Bronchial epithelial cell (primary cell): ENCODE data around the gene FBN1. TPM values are rescaled to one million over a fixed set of nuclear protein-coding genes. Genes with fewer than 3 reads are reported as not detected.

ENCODE experiments used
- DNase-seq: peaks from one replicate; pipeline ENCODE4 v3.0.0-alpha.2; 2010; ENCODE audit warnings: low read depth
- FAIRE-seq: peaks from 2 replicates; lab custom pipeline; 2011; peaks lifted over from hg19 to GRCh38; lab: Jason Lieb, UNC
- H3K27me3 ChIP-seq: 2 replicates; pipeline ENCODE4 v1.5.1; 2011; ENCODE audit warnings: low read length; ENCODE audit not compliant: control insufficient read depth, insufficient read depth
- H3K36me3 ChIP-seq: 2 replicates; pipeline ENCODE4 v1.5.1; 2011; ENCODE audit warnings: low read length; ENCODE audit not compliant: control insufficient read depth, insufficient read depth
- H3K4me3 ChIP-seq: 2 replicates; pipeline ENCODE4 v1.5.1; 2011; ENCODE audit warnings: mild to moderate bottlenecking, low read depth, low read length, control low read depth
- total RNA-seq: library from RNA; depleted of rRNA; stranded (reverse); fragments of >200 nt; gene quantifications from 2 replicates; pipeline ENCODE4 v1.2.1, GENCODE V29; 2014
- TF ChIP-seq, protein P1 (sequence below): IDR thresholded peaks from 2 replicates; pipeline ENCODE4 v1.5.1; 2011; ENCODE audit warnings: mild to moderate bottlenecking, moderate library complexity, low read length, control low read depth, inconsistent platforms; ENCODE audit not compliant: insufficient read depth, severe bottlenecking

The FBN1 gene
- total RNA-seq, 1 donor from 2014 or later = 6.3 TPM

DNA sequence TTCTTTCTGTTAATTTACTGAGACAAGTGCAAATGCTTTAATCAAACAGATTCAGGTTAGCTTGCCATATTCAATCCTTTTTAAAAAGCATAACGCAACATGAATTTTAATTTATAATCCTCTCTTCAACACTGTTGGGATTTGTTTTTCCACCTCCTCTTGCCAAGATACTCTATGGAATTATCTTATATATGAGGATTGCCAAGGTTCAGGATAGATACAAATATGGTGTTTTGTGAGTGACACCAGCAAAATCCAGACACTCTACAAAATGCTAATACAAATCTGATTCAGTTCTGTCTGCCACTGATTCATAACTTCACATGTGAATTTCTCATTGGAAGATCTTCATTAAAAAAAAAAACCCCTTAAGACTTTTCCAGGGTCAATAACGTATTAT lies 104.8 kb downstream of the FBN1 start:
- TF ChIP-seq, protein P1, sequence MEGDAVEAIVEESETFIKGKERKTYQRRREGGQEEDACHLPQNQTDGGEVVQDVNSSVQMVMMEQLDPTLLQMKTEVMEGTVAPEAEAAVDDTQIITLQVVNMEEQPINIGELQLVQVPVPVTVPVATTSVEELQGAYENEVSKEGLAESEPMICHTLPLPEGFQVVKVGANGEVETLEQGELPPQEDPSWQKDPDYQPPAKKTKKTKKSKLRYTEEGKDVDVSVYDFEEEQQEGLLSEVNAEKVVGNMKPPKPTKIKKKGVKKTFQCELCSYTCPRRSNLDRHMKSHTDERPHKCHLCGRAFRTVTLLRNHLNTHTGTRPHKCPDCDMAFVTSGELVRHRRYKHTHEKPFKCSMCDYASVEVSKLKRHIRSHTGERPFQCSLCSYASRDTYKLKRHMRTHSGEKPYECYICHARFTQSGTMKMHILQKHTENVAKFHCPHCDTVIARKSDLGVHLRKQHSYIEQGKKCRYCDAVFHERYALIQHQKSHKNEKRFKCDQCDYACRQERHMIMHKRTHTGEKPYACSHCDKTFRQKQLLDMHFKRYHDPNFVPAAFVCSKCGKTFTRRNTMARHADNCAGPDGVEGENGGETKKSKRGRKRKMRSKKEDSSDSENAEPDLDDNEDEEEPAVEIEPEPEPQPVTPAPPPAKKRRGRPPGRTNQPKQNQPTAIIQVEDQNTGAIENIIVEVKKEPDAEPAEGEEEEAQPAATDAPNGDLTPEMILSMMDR = no peak
- FAIRE-seq (no peak), DNase-seq (no peak)
- H3K27me3 ChIP-seq = no peaks in the 10 kb centered on the region
- no peaks in the 10 kb centered on the region for H3K36me3 ChIP-seq
- H3K4me3 ChIP-seq = no peak overlapping the region

DNA sequence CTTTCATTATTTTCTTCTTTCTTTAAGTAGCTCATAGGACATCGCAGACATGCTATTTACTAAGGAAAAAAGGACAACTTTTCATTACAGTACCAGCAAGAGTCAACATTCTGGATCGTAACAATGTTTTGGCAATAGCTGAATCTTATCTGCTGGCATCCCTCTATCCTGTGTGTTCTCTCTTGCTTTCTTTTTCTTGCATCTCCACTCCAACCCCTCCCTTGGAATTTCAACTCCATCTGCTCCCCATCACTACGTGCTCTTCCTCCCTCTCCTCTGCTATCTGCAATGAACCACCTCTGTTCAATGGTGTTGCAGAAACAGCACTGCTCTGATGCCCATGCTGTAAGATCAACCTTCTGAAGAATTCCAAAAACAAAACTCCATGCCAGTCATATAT lies 106.6 kb downstream of the FBN1 start:
- no peak overlapping the region for H3K4me3 ChIP-seq
- DNase-seq = no peak
- no peaks in the 10 kb centered on the region for H3K27me3 ChIP-seq
- TF ChIP-seq, protein P1 = no peak
- no peak for FAIRE-seq
- H3K36me3 ChIP-seq = no peaks in the 10 kb centered on the region

DNA sequence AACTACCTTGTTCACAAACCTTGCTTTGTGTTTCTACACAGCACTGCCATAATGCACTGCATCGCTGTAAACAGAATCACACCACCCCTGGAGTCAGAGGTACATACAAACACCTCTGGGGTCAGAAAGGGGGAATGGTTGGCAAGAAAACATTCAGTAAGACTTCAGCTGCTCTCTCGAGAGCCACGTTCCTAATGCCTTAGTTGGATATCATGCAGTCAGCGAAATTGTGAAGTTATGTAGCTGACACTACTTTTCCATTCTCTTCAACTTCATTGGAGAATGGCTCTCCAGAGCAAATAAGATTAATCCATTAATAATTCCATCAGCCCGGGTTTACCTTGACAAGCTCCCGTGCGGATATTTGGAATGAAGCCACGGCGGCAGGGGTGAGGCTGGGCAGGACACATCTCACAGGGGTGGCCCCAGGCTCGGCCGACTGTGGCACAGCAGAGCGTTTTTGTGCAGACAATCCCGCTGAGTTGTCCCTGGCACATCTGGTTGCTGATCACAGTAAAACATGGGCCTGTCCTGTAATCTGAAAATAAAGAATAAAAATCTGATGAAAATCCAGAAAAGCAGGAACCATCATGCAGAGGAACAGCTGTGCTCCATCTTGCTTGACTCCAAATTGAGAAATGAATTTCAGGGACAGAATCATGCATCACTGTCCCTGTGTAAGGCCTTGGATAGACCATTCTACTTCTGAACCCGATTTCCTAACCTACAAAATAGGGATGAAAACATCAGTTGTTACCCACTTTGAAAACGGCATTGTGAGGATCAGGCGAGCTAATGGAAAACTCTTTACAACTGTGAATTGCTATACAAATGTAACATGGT lies 108.0 kb downstream of the FBN1 start:
- FAIRE-seq (no peak), DNase-seq (no peak)
- Histone ChIP-seq H3K36me3 (no peaks in the 10 kb centered on the region), H3K4me3 (no peak overlapping the region), H3K27me3 (no peaks in the 10 kb centered on the region)
- TF ChIP-seq, protein P1 = no peak

DNA sequence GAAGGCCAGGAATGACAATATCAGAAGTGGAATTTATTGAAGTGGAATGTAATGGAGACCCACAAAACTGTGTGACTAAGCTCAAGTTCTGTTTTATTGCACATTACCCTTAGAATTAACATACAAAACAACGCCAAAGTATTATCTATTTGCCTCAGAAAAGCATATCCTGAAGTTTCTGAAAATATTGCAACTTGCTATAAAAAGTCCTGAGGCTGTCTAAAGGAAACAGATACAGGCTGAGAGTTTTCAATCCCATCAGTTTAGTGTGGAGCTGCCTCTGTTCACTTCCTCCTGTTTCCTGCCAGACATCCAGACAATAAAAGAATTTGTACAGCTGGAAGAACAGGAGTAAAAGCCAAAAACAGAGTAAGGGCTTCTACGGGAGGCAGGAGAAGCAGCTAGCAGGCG lies 108.8 kb downstream of the FBN1 start:
- TF ChIP-seq, protein P1 = no peak
- FAIRE-seq (no peak), DNase-seq (no peak)
- Histone ChIP-seq H3K36me3 (no peaks in the 10 kb centered on the region), H3K27me3 (no peaks in the 10 kb centered on the region), H3K4me3 (no peak overlapping the region)

DNA sequence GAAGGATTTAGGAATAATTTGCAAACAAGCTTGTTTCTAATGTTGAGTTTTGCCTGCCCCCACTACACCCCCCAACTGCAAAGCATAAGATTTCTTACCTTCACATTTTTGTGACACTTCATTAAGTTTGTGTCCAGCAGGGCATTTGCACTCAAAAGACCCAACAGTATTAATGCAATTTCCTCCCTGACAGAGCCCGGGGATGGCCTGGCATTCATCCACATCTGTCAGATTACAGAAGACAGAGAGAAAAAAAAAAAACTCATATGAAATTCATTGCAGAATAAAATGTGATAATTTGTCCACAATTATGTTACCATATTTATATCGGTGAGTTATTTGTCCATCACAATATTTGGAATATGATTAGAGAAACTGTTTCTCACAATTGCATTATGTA lies 111.5 kb downstream of the FBN1 start:
- H3K27me3 ChIP-seq = no peaks in the 10 kb centered on the region
- DNase-seq (no peak), FAIRE-seq (no peak)
- H3K36me3 ChIP-seq = no peaks in the 10 kb centered on the region
- H3K4me3 ChIP-seq = no peak overlapping the region
- TF ChIP-seq, protein P1 = no peak

DNA sequence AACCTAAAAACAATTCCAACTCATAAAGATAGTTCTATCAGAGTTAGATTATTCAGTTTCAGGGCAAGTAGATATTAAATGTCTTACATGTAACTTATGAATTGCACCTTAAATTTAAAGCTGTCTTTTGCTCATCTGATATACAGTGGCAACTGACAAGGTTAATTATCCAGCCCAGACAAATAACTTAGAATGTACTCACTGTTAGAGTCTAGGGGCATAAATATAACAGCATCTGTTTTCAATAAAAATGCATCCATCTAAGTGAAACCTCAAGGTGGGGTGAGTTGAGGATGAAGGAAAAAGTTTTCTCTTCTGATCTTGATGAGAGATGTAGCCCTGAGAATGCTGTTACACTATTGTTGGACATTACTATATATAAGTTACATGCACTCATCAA lies 112.6 kb downstream of the FBN1 start:
- no peak for FAIRE-seq

More for the DNA sequence above, 112.6 kb downstream of the FBN1 start:
- no peak for DNase-seq
- H3K36me3 ChIP-seq = no peaks in the 10 kb centered on the region
- TF ChIP-seq, protein P1 = no peak
- no peaks in the 10 kb centered on the region for H3K27me3 ChIP-seq
- H3K4me3 ChIP-seq = no peak overlapping the region
